HG03175 (cell line): ENCODE results near the gene NCAPH2.

Experiments
- ATAC-seq: cut with Tn5 transposase; IDR thresholded peaks from one replicate; pipeline ENCODE4 v1.9.1; 2021; ENCODE audit warnings: mild to moderate bottlenecking, moderate library complexity; ENCODE audit not compliant: unreplicated experiment

Gene NCAPH2

DNA sequence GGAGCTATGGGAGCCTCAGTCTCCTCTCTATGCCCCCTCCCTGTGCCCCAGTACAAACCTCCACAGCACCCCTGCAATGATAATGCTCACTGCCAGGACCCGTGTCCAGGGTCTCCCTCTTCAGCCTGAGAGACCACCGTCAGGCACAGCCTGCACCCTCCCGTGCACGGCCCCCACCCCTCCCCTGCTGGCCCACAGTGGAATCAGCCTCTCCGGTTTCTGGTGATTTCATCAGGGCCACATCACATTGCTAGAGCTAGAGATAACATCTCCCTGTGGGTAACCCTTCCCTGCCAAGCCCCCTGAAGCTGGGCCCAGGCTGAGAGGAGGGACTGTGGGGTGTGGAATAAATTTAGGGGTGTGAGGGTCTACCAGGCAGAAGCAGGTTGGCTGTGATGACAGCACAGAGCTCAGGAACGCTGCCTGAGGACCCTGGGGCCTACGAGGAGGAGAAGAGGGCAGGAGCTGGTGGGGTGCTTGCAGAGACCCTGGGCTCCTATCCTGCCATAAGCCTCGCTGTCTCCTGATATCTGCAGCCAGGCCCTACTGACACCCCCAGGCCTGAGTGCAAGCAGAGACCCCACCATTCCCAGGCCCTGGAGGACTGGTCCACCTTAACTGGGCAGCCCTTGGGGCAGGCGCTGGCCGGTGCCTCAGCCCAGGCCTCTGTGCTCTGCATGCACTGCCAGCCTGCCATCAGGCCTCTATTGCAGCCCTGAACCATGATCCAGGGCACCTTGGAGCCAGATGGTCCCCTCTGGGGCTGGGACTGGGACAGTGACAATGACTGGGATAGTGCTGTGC is 37.7 kb downstream of the NCAPH2 start, which contains the start of gene KLHDC7B:
Gene KLHDC7B, plus strand, starts transcription at position 378 of the 804 bp plus-strand sequence. Its CDS starts 345 bp downstream, at position 723.
- ATAC-seq, result no peak

DNA sequence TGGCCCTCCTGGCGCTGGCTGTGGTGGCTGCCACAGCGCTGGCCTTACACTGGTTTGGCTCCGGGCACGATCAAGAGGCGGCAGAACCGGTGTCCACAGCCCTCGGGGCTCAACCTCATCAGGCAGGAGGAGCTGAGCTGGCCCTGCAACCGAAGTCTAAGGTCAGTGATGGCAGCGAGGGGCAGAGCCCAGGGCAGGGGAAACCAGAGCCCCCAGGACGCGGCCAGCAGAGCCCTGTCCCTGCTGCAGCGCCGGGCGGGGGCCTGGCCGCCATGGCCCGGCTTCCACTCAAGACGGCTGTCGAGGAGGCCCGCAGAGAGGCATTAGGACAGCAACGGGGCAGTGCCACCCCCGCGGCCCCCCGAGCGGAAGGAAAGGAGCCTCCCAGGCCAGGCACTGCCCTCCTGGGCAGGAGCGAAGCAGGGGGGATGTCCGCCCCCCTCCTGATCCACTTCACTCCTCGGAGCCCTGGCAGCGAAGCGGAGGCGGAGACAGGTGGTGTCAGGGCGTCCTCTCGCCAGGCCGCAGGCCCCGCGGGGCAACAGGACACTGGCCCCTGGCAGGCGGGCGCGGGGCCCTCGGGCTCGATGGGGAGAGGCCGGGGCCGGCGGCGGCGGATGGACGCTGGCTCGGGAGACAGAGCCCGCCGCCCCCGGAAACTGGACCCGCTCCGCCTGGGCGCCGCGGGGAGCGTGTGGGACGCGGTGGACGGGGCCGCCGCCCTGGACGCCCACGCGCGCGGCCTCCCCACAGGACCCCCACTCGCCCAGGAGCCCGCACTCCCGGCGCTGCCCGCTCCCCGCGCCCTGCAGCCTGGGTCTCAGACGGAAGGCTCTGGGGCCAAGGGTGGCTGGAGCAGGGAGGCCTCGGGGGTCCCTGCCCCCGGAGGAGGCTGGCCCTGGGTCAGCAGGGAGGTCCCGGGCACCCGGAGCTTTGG is 38.6 kb downstream of the NCAPH2 start:
- ATAC-seq, result no peak

DNA sequence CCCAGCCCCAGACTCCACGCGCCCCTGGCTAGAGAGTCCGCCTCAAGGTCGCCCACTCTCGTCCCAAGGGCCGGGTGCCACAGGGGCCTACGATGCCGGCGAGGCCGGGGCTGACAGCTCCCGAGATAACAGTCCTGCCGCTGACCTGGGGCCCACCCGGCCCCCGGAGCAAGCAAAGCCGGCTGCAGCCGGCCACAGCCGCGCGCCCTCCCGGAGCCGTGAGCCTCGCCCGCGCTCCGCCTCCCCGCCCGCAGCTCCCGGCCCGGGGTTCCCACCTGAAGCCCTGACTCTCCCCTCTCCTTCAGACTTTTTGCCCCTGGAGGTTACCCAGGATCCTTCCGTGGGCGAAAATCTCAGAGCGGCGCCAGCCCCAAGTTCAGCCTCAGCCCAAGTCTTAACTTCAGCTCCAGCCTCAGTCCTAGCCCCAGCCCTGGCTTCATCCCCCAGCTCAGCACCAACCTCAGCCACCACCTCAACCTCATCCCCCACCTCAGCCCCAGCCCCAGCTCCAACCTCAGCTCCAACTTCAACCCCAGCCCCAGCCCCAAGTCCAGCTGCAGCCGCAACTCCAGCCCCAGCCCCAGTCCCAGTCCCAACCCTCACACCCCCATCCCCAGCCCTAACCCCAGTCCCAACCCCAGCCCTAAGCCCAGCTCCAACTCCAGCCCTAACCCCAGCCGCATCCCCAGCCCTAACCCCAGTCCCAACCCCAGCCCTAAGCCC is 39.4 kb downstream of the NCAPH2 start:
- no peak for ATAC-seq

DNA sequence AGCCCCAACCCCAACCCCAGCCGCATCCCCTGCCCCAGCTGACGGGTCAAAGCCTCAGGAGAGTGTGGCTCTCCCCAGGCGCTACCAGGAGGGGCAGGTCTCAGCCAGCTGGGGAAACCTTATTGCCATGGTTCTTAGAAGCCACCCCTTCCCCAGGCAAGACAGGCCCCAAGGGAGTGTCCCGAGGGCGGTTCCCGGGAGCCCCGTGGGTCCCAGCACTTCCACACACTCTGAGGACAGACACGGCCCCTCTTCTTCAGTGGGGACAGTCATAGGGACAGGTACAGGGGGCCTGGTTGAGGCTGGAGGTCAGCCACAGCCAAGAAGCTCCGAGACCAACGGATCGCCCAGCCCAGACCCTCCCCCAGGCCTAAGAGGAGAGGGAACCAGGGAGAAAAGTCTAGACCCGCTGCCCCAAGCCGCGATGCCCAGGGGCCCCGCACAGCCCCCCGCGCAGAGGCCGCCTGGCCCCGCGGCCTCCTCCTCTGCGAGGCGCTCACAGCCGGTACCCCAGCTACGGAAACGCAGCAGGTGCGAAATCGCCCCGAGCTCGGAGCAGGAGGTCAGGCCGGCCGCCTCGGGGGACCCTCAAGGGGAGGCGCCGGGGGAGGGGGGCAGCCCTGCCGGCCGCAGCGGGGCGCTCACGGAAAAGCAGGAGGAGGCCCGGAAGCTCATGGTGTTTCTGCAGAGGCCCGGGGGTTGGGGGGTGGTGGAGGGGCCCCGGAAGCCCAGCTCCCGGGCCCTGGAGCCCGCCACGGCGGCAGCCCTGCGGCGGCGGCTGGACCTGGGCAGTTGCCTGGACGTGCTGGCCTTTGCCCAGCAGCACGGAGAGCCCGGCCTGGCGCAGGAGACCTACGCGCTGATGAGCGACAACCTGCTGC is 40.3 kb downstream of the NCAPH2 start:
- ATAC-seq, result no peak

DNA sequence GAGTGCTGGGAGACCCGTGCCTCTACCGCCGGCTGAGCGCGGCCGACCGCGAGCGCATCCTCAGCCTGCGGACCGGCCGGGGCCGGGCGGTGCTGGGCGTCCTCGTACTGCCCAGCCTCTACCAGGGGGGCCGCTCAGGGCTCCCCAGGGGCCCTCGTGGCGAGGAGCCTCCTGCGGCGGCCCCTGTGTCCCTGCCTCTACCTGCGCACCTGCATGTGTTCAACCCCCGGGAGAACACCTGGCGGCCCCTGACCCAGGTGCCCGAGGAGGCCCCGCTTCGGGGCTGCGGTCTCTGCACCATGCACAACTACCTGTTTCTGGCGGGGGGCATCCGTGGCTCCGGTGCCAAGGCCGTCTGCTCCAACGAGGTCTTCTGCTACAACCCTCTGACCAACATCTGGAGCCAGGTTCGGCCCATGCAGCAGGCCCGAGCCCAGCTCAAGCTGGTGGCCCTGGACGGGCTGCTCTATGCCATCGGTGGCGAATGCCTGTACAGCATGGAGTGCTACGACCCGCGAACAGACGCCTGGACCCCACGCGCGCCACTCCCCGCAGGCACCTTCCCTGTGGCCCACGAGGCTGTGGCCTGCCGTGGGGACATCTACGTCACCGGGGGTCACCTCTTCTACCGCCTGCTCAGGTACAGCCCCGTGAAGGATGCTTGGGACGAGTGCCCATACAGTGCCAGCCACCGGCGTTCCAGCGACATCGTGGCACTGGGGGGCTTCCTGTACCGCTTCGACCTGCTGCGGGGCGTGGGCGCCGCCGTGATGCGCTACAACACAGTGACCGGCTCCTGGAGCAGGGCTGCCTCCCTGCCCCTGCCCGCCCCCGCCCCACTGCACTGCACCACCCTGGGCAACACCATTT is 41.1 kb downstream of the NCAPH2 start:
- no peak for ATAC-seq

DNA sequence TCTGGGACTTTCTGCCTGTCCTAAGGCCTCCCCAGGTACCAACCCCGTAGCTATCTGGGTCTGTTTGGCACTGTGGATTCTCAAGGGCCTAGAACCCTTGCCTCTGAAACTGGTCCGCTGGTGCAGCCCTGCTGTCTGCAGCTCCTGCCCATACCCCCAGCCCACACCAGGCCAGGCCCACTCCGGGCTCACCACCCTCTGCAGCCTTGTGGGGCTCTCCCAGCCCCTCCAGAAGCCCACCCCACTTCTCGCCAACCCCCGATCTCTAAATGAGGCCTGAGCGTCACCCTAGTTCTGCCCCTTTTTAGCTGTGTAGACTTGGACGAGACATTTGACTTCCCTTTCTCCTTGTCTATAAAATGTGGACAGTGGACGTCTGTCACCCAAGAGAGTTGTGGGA is 42.4 kb downstream of the NCAPH2 start:
- no peak for ATAC-seq

DNA sequence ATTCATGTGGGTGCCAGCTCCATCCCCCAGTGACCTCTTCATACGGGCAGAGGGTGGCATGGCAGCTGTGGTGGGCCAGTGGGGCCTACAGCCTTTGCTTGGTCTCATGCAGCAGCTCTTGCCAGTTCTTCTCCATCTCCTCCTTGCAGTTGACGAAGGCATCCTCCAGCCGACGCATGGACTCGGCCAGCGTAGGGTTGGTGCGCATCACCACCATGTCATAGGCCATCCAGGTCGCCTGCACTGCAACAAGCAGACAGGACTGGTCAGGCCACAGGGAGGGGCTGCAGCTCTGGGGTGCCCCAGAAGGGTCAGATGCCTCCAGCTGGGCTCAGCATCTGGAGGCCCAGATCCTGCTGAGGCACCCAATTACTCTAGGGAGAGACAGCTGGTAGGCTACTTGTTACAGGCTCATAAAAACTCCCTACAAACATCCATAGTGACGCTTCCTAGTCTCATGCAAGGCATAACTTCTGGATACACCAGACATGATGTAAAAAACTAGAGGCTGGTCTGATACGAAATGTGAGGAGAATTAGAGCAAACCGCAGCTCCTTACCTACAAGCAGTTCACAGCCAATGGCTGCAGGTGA is 43.2 kb downstream of the NCAPH2 start:
- no peak for ATAC-seq

DNA sequence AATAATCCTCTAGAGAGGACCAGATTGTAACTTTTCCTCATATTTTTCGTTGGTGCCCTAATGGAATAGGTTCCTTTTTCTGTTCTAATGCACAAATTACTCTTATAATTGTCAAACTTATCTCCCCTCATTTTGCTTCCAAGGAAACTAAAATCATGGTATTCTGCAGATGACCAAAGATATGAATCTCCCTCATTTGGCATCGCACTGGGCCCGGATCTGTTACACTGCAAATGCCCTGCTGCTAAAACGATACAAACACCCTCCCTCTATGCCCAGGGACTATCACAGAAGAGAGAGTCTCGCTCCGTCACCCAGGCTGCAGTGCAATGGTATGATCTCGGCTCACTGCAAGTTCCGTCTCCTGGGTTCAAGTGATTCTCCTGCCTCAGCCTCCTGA is 45.3 kb downstream of the NCAPH2 start:
- ATAC-seq, result no peak

DNA sequence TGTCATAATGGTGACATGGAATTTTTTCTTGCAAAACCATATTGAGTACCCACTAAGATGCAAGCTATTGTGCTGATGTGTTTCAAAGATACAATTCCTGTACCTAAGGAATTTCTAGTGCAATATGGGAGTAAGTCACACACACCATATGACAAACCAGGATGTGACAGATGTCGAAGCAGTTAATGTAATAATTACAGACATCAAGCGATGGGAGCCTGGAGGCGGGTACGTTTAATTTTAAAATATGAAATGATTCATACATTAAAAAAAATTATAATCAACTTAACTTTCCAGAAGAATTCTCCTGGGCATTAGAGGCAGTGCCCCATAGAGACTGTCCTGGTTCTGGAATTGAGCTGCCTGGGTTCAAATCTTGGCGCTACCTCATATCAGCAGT is 48.7 kb downstream of the NCAPH2 start:
- no peak for ATAC-seq

DNA sequence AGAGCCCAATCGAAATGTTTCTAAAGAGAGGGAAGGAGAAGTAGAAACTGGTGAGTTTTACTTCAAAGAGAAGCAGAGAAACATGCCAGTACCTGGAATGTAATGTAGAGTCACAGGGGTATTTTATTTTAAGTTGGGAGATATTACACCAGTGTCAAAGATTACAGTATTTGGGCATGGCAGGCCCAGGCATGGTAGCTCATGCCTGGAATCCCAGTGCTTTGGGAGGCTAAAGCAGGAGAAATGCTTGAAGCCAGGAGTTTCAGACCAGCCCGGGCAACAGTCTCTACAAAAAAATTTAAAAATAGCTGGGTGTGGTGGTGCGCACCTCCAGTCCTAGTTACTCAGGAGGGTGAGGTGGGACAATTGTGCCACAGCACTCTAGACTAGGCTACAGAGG is 52.0 kb downstream of the NCAPH2 start:
- ATAC-seq, result no peak

DNA sequence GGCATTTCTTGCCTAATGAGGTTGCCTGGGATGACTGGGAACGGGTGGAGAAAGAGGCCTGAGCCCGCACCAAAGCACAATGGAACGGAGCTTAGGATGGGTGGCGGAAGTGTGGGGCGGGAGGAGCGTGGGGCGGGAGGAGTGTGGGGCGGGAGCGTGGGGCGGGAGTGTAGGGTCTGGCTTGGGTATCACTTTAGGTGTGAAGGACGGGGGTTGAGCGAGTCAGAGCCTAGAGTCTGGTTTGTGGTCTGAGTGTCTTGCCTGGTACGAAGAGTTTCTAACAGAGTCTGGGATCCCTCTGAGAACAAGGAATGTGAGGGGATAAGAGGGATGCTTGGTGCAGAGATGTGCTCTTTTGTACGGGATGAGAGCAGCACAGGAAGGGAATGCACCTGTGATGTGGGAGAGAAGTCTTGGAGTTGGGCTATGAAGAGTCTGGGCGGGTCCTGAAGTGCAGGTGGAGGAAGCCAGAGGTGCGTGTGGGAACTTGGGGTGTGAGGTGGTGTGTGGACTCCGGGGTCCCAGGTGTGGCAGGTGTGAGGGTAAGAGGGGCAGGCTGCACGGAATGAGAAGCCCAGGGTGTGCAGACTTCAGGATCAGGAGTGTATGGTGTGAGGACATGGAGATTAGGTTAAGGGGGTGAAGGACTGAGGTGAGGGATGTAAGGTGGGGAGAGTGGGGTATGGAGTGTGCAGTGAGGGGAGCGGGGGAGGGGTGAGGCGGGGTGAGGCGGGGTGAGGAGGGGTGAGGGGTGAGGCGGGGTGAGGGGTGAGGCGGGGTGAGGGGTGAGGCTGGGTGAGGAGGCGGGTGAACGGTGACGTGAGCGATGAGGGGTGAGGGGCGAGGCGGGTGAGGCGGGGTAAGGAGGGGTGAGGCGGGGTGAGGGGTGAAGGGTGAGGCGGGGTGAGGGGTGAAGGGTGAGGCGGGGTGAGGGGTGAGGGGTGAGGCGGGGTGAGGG is 53.7 kb downstream of the NCAPH2 start:
- no peak for ATAC-seq

DNA sequence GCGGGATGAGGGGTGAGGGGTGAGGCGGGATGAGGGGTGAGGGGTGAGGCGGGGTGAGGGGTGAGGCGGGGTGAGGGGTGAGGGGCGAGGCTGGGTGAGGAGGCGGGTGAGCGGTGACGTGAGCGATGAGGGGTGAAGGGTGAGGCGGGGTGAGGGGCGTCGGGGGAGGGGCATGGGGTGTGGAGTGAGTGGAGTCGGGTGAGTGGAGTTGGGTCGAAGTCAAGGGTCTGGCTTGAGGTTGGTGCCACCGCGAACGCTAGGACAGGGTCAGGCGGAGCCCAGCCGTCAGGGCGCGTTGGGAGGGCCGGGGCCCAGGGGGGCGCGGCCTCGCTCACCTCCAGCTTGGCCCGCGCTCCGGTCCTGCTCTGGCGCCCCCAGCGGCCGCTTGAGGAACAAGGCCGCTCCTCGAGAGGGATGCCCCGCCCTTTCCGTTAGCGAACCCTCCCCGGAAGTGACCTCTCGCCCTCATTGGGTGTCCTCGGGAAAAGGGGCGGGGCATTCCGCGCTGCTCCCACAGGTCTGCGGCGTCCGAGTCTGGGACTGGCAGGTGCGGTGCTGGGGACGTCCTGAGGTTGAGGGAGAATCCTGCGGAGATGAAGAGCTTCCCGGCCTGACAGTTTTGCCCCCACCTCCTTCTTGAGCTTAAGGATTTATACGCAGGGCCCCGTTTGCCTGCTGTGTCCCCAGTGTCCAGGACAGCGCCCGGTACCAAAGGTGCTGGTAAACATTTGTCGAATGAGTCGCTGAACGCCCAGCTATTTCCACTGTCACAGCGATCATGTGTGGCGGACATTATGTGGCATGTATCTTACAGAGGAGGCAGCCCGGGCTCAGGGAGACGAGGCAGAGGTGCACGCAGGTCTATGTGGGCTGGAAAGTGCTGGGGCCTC is 54.7 kb downstream of the NCAPH2 start, which contains the start of gene SYCE3:
Gene SYCE3, minus strand, starts transcription at position 397 of the 890 bp plus-strand sequence. CDS start 6,514 bp downstream, outside the sequence.
- ATAC-seq, result peak; percentile 91

DNA sequence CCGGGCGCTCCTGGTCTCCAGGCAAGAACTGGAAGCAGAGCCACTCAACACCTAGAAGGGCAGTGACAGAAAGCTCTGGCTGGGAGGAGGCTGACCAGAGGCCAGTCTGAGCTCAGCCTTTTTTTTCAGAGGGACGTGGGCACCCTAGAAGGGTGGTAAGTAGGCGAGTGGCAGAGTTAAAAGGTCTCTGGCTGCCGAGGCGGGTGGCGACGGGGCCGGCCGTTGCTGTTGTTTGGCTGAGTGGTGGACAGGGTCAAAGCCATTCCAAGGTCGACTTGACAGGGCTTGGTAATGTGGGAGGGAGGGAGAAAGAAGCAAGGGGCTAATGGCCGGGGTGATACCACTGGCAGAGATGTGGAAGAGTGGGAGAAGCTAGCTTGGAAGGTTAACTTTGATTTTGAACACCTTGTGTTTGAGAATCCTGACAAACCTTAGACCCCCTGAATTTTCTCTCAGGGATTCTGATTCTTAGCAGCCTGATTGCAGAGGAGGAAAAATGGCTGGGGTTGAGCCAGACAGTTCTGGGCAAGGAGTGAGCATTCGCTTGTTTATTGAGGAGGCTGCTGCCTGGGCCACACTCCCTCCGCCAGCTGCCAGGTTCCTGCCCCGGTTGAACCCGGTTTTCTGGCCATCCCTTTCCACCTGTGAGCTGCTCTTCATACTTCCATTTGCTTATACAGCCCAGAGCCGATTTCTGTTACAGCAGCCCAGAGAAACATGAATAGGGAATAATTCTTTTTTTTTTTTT is 55.6 kb downstream of the NCAPH2 start:
- no peak for ATAC-seq

DNA sequence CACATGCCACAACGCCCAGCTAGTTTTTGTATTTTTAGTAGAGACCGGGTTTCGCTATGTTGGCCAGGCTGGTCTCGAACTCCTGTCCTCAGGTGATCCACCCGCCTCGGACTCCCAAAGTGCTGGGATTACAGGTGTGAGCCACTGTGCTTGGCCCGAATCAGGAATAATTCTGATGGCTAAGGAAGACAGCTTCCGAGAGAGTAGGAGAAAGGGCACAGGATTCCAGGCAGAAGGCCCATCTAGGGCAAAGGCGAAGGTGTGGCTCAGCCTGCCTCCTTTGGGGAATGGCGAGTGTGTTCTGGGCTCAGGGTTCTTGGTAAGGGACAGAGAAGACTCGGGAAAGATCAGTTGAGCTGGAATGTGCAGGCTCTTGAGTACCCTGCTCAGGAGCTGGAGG is 56.3 kb downstream of the NCAPH2 start:
- no peak for ATAC-seq

DNA sequence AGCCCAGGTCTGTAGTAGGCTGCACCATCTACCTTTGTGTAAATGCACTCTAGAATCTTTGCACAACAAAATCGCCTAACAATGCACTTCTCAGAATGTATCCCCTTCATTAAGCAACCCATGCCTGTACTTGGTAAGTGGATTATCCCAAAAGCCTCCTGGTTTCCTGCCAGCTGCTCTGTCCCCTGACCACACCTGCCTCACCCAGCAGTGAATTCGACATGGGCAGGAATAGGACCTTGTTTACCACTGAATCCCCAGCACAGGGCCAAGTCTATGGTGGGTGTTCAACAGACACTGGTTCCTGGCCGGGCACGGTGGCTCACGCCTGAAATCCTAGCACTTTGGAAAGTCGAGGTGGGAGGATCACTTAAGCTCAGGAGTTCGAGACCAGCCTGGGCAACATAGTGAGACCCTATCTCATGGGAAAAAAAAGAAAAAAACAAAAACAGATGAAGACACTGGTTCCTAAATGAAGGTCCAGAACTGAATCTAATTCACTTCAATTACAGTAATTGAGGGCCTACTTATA is 59.8 kb downstream of the NCAPH2 start:
- no peak for ATAC-seq

DNA sequence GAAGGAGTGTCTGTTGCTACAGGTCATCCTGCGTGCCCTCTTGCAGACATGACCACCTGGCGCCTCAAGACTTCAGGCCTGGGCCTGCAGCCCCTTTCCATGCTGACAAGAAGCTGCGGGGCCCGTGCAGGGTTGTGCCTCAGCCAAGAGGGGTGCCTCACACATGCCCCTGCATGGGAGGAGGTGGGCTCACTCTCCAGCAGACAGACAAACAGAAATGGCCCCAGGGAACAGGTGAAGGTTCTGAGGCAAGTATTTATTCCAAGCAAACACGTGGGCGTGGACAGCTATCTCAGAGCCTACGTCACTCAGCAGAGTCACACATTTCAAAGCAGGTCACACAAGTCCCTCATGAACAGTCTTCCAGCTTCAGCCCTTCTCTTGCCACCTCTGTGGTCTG is 60.6 kb downstream of the NCAPH2 start:
- no peak for ATAC-seq
